Astrocyte (in vitro differentiated cells and primary cell): ENCODE measurements around the gene ARMC12. TPM values are rescaled to one million over a fixed set of nuclear protein-coding genes. Genes with fewer than 3 reads are reported as not detected.

Source experiments
- DNase-seq: peaks from one replicate; pipeline ENCODE4 v3.0.0-alpha.2; 2010; ENCODE audit warnings: low read depth
- FAIRE-seq: peaks from 2 replicates; lab custom pipeline; 2011; peaks lifted over from hg19 to GRCh38; lab: Jason Lieb, UNC
- H2AFZ ChIP-seq: 2 replicates; pipeline ENCODE4 v1.6.0; 2012; ENCODE audit warnings: low read depth, low read length, inconsistent platforms
- H3K27ac ChIP-seq: 2 replicates; pipeline ENCODE4 v1.5.1; 2011; ENCODE audit warnings: low read depth, low read length, inconsistent platforms
- H3K27me3 ChIP-seq: 2 replicates; pipeline ENCODE4 v1.6.0; 2011; ENCODE audit warnings: low read length, inconsistent platforms; ENCODE audit not compliant: insufficient read depth
- H3K36me3 ChIP-seq: 2 replicates; pipeline ENCODE4 v1.5.1; 2011; ENCODE audit warnings: low read length, inconsistent platforms; ENCODE audit not compliant: insufficient read depth
- H3K4me1 ChIP-seq: 2 replicates; pipeline ENCODE4 v1.5.1; 2011; ENCODE audit warnings: low read length, inconsistent platforms; ENCODE audit not compliant: insufficient read depth
- H3K4me2 ChIP-seq: 2 replicates; pipeline ENCODE4 v1.6.0; 2012; ENCODE audit warnings: low read length, inconsistent platforms
- H3K4me3 ChIP-seq: 2 replicates; pipeline ENCODE4 v1.5.1; 2011; ENCODE audit warnings: low read depth, mild to moderate bottlenecking, low read length, inconsistent platforms; ENCODE audit not compliant: insufficient read depth
- H3K79me2 ChIP-seq: 2 replicates; pipeline ENCODE4 v1.6.0; 2012; ENCODE audit warnings: mild to moderate bottlenecking, low read length, inconsistent platforms; ENCODE audit not compliant: insufficient read depth
- H3K9ac ChIP-seq: 2 replicates; pipeline ENCODE4 v1.6.0; 2012; ENCODE audit warnings: mild to moderate bottlenecking, low read length, inconsistent platforms
- H3K9me3 ChIP-seq: 2 replicates; pipeline ENCODE4 v1.5.1; 2012; ENCODE audit warnings: low read depth, mild to moderate bottlenecking, low read length, inconsistent platforms; ENCODE audit not compliant: insufficient read depth
- H4K20me1 ChIP-seq: 2 replicates; pipeline ENCODE4 v1.6.0; 2012; ENCODE audit warnings: low read length, inconsistent platforms; ENCODE audit not compliant: insufficient read depth
- H3K27ac Mint-ChIP-seq: one replicate; pipeline ENCODE4 v1.8.0; 2021; ENCODE audit warnings: mild to moderate bottlenecking, mixed read lengths; ENCODE audit not compliant: unreplicated experiment
- H3K27me3 Mint-ChIP-seq: one replicate; pipeline ENCODE4 v1.8.0; 2021; ENCODE audit warnings: low read depth, mixed read lengths; ENCODE audit not compliant: unreplicated experiment
- H3K36me3 Mint-ChIP-seq: one replicate; pipeline ENCODE4 v1.8.0; 2021; ENCODE audit warnings: low read depth, mixed read lengths; ENCODE audit not compliant: unreplicated experiment
- H3K4me1 Mint-ChIP-seq: one replicate; pipeline ENCODE4 v1.8.0; 2021; ENCODE audit warnings: low read depth, mixed read lengths; ENCODE audit not compliant: unreplicated experiment
- H3K4me3 Mint-ChIP-seq: one replicate; pipeline ENCODE4 v1.8.0; 2021; ENCODE audit warnings: mild to moderate bottlenecking, moderate library complexity, mixed read lengths; ENCODE audit not compliant: unreplicated experiment
- H3K9me3 Mint-ChIP-seq: one replicate; pipeline ENCODE4 v1.8.0; 2021; ENCODE audit warnings: mild to moderate bottlenecking, mixed read lengths; ENCODE audit not compliant: unreplicated experiment
- EZH2 ChIP-seq: IDR thresholded peaks from 2 replicates; pipeline ENCODE4 v1.6.1; 2012; ENCODE audit warnings: mild to moderate bottlenecking, low read length, inconsistent platforms; ENCODE audit not compliant: insufficient read depth
- total RNA-seq: library from RNA; stranded (reverse); gene quantifications from 2 replicates; pipeline ENCODE4 v1.2.1, GENCODE V29; 2021
- TF ChIP-seq, protein P1 (sequence below): IDR thresholded peaks from 2 replicates; pipeline ENCODE4 v1.5.1; 2011; ENCODE audit warnings: low read depth, mild to moderate bottlenecking, inconsistent platforms, low read length, moderate library complexity; ENCODE audit not compliant: insufficient read depth

The ARMC12 gene
- total RNA-seq, 1 donor from 2014 or later: 0.25 TPM

DNA sequence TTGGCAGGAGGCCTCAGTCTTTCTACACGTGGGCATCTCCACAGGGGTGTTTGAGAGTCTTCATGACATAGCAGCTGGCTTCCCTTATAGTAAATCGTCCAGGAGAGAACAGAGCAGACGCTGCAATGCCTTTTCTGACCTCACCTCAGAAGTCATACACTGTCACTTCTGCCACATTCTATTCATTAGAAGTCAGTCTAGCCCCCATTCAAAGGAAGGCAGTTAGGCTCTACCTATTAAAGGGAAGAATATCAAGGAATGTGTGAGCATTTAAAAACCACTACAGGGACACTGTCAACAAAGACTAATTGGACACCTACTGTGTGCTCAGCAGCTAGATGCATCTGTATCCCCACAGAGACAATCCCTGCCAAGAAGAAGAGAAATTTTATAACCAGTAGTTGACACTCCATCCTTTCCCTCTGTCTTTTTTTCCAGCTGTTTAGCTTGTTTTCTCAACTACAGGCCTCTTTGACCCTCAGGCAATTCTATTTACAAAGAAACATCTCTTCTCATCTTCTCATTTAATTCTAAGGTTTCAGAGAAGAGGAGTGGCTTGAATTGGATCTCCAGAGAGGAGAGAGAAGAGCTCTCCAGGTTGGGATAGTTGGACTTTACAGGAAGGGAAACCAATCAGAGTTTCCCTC is 18.6 kb downstream of the ARMC12 start:
- H3K27me3 Mint-ChIP-seq: peaks cover 18% of the 10 kb centered on the region
- Histone ChIP-seq H3K9me3 (no peaks in the 10 kb centered on the region), H3K79me2 (no peaks in the 10 kb centered on the region), H3K4me2 (no peak overlapping the region), H3K9ac (no peak overlapping the region), H3K4me3 (no peak overlapping the region), H3K27ac (no peak overlapping the region), H4K20me1 (no peaks in the 10 kb centered on the region), H2AFZ (no peak overlapping the region), H3K27me3 (peaks cover 6% of the 10 kb centered on the region), H3K36me3 (no peaks in the 10 kb centered on the region), H3K4me1 (no peaks in the 10 kb centered on the region)
- DNase-seq: no peak
- H3K4me1 Mint-ChIP-seq: peaks cover 2% of the 10 kb centered on the region
- TF ChIP-seq, protein P1, sequence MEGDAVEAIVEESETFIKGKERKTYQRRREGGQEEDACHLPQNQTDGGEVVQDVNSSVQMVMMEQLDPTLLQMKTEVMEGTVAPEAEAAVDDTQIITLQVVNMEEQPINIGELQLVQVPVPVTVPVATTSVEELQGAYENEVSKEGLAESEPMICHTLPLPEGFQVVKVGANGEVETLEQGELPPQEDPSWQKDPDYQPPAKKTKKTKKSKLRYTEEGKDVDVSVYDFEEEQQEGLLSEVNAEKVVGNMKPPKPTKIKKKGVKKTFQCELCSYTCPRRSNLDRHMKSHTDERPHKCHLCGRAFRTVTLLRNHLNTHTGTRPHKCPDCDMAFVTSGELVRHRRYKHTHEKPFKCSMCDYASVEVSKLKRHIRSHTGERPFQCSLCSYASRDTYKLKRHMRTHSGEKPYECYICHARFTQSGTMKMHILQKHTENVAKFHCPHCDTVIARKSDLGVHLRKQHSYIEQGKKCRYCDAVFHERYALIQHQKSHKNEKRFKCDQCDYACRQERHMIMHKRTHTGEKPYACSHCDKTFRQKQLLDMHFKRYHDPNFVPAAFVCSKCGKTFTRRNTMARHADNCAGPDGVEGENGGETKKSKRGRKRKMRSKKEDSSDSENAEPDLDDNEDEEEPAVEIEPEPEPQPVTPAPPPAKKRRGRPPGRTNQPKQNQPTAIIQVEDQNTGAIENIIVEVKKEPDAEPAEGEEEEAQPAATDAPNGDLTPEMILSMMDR: no peak
- no peak for TF ChIP-seq EZH2
- no peak overlapping the region for H3K4me3 Mint-ChIP-seq
- peaks cover 1% of the 10 kb centered on the region for H3K36me3 Mint-ChIP-seq
- H3K27ac Mint-ChIP-seq: no peak overlapping the region
- FAIRE-seq: no peak
- H3K9me3 Mint-ChIP-seq: no peaks in the 10 kb centered on the region

DNA sequence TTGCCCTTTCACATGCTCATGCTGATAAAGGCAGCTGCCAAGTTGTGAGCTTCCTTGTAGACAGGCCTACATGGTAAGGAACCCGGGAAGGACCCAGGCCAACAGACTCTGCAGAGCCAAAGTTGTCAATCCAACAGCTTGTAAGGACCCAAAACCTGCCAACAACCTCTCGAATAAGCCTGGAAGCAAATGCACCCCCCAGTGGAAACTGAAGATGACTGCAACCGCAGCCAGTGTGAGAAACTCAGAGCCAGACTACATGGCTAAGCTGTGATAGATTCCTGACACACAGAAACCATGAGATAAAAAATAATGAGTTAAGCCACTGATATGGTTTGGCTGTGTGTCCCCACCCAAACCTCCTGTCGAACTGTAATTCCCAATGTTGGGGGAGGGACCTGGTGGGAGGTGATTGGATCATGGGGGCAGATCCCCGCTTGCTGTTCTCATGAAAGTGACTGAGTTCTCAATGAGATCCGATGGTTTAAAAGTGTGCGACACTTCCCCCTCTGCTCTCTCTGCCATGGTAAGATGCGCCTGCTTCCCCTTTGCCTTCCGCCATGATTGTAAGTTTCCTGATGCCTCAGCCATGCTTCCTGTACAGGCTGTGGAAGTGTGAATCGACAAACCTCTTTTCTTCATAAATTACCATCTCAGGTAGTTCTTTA is 20.8 kb downstream of the ARMC12 start:
- no peaks in the 10 kb centered on the region for H3K4me1 ChIP-seq
- Mint-ChIP-seq H3K27me3 (peaks cover 9% of the 10 kb centered on the region), H3K9me3 (no peaks in the 10 kb centered on the region), H3K36me3 (peaks cover 1% of the 10 kb centered on the region), H3K4me1 (peaks cover 2% of the 10 kb centered on the region), H3K27ac (no peak overlapping the region), H3K4me3 (no peak overlapping the region)
- no peaks in the 10 kb centered on the region for H4K20me1 ChIP-seq
- FAIRE-seq (no peak), DNase-seq (no peak)
- H3K27me3 ChIP-seq: peaks cover 8% of the 10 kb centered on the region
- TF ChIP-seq, protein P1: peak; percentile 37
- no peak for TF ChIP-seq EZH2
- no peak overlapping the region for H3K27ac ChIP-seq
- no peaks in the 10 kb centered on the region for H3K36me3 ChIP-seq
- H3K9ac ChIP-seq: no peak overlapping the region
- no peaks in the 10 kb centered on the region for H3K79me2 ChIP-seq
- H3K9me3 ChIP-seq: no peaks in the 10 kb centered on the region
- no peak overlapping the region for H3K4me3 ChIP-seq
- H2AFZ ChIP-seq: no peak overlapping the region
- H3K4me2 ChIP-seq: no peak overlapping the region

DNA sequence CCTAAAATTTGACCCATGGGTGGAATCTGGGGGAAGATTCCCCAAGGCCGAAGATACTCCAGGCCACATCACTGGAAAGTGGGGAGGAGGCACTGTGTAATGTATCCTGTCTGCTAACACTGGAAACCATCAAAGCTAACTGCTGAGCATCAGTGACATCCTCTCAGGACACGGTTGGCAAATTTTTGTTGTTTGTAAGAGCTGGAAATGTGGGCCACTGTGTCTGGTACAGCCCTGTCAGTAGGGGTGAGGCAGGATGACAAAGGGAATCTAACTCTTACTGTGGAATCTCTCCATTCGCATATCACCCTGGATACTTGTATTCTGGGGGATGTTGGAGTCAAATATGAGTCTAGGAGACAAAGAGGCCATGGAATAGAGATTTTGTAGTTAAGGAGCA is 22.6 kb downstream of the ARMC12 start:
- Histone ChIP-seq H3K79me2 (no peaks in the 10 kb centered on the region), H3K27me3 (peaks cover 24% of the 10 kb centered on the region), H3K4me2 (no peak overlapping the region), H3K9ac (no peak overlapping the region), H3K4me1 (no peaks in the 10 kb centered on the region), H3K27ac (no peak overlapping the region), H4K20me1 (no peaks in the 10 kb centered on the region), H3K36me3 (no peaks in the 10 kb centered on the region), H3K9me3 (no peaks in the 10 kb centered on the region), H3K4me3 (no peak overlapping the region), H2AFZ (no peak overlapping the region)
- no peak for DNase-seq
- Mint-ChIP-seq H3K27ac (no peak overlapping the region), H3K36me3 (peaks cover 1% of the 10 kb centered on the region), H3K4me1 (peaks cover 2% of the 10 kb centered on the region), H3K4me3 (no peak overlapping the region), H3K27me3 (peaks cover 25% of the 10 kb centered on the region), H3K9me3 (no peaks in the 10 kb centered on the region)
- TF ChIP-seq, protein P1: no peak
- no peak for TF ChIP-seq EZH2
- FAIRE-seq: no peak
